Peyer's patch (tissue), 4 donors: ENCODE measurements around the gene KAT7. TPM values are rescaled to one million over a fixed set of nuclear protein-coding genes. Genes with fewer than 3 reads are reported as not detected.
"Not testable (repeated sequence)": the region's sequence is repeated elsewhere in the genome, so short reads cannot be mapped to it uniquely, and the experiment has no call there.

Source experiments
- DNase-seq, 3 donors: peaks; one replicate each; pipeline ENCODE4 v3.0.0-alpha.2; 2017 to 2019
- H3K27ac ChIP-seq, 4 donors: fragments of 200-600 bp; sonication (generic); one replicate each; pipeline ENCODE4 v1.5.1; 2016 to 2019
- H3K27me3 ChIP-seq, 2 donors: fragments of 200-600 bp; sonication (generic); one replicate each; pipeline ENCODE4 v1.5.1; 2019
- H3K36me3 ChIP-seq, 3 donors: fragments of 200-600 bp; sonication (generic); one replicate each; pipeline ENCODE4 v1.5.1; 2016 to 2019
- H3K4me1 ChIP-seq, 4 donors: fragments of 200-600 bp; sonication (generic); one replicate each; pipeline ENCODE4 v1.5.1; 2016 to 2019
- H3K4me3 ChIP-seq, 4 donors: fragments of 200-600 bp; sonication (generic); 1 replicate in 3 of 4; 2 replicates in 1 of 4; pipeline ENCODE4 v1.5.1; 2016 to 2019; ENCODE audit warnings: mild to moderate bottlenecking in 1 of 4
- H3K9me3 ChIP-seq, 4 donors: fragments of 200-600 bp; sonication (generic); one replicate each; pipeline ENCODE4 v1.5.1; 2016 to 2019; ENCODE audit warnings: mild to moderate bottlenecking in 1 of 4
- CTCF ChIP-seq, 6 experiments: fragments of 450-650 bp in 4 of 6; fragments of 200-600 bp in 2 of 6; sonication (generic) in 1 of 6; IDR thresholded peaks; one replicate each; pipeline ENCODE4 v1.5.1; 2017 to 2019; ENCODE audit warnings: antibody characterized with exemption in 6 of 6, mild to moderate bottlenecking in 3 of 6, moderate library complexity in 1 of 6
- POLR2A ChIP-seq, 2 donors: fragments of 450-650 bp; IDR thresholded peaks; one replicate each; pipeline ENCODE4 v1.5.1; 2017; ENCODE audit warnings: antibody characterized with exemption in 2 of 2, mild to moderate bottlenecking in 2 of 2, moderate library complexity in 2 of 2
- total RNA-seq, 4 donors: library from RNA; depleted of rRNA; stranded (reverse); fragments of >200 nt; gene quantifications; one replicate each; pipeline ENCODE4 v1.1.0, GENCODE V29; 2016

The KAT7 gene
- total RNA-seq, 4 donors from 2014 or later: 44.3 to 50.9 (median 45.3) TPM

DNA sequence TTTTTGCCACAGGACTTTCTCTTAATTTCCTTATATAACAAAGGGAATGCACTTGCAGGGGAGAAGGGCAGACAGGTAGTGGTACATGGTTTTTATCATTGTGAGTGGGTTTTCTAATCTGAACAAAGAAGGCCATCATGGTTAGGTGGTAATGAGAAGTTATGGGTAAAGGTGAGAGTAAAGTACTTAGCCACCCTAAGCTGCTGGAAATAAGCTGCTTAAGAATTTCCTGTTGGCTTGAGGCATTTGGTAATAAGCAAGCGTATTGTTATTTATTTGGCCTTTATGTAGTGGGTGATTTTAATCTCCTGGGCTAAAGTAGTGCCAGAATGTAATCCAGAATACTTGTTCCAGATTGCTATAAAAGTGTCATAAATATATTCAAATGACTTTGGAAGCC is 32.3 kb downstream of the KAT7 start:
- Histone ChIP-seq H3K9me3 (no peaks in the 10 kb centered on the region), H3K36me3 (peaks cover 0 to 94% (median 0%) of the 10 kb centered on the region in 3 donors), H3K4me3 (no peak overlapping the region), H3K27me3 (no peaks in the 10 kb centered on the region), H3K27ac (no peak overlapping the region), H3K4me1 (peaks cover 0 to 10% (median 0%) of the 10 kb centered on the region in 4 donors)
- TF ChIP-seq CTCF (IDR thresholded peaks at IDR 0.05): no peak
- TF ChIP-seq POLR2A (IDR thresholded peaks at IDR 0.05): no peak
- DNase-seq: no peak

GRCh38 chr17:49821466-49821865 is 33.0 kb downstream of the KAT7 start:
- Histone ChIP-seq H3K9me3 (no peaks in the 10 kb centered on the region), H3K36me3 (peaks cover 0 to 94% (median 0%) of the 10 kb centered on the region in 3 donors), H3K27me3 (no peaks in the 10 kb centered on the region), H3K4me3 (no peak overlapping the region), H3K27ac (no peak overlapping the region), H3K4me1 (peaks cover 0 to 10% (median 0%) of the 10 kb centered on the region in 4 donors)
- DNase-seq: no peak
- TF ChIP-seq POLR2A (IDR thresholded peaks at IDR 0.05): no peak
- no peak for TF ChIP-seq CTCF (IDR thresholded peaks at IDR 0.05)

DNA sequence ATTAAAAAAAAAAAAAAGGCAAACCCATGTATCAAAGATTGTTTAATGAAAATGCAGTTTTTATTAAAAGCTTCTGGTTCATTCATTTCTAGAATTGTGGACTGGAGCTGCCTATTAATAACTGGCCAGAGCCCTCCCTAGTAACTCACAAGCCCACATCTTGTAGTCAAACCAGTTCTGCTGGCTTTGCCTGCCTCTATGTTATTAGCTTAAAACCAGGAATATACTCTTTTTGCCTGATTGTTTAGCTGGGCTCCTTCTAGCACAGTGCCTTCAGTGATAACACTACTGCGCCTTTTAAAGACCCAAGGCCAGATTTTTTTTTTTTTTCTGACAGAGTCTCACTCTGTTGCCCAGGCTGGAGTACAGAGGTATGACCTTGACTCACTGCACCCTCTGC is 33.4 kb downstream of the KAT7 start:
- peaks cover 0 to 10% (median 0%) of the 10 kb centered on the region in 4 donors for H3K4me1 ChIP-seq

DNA sequence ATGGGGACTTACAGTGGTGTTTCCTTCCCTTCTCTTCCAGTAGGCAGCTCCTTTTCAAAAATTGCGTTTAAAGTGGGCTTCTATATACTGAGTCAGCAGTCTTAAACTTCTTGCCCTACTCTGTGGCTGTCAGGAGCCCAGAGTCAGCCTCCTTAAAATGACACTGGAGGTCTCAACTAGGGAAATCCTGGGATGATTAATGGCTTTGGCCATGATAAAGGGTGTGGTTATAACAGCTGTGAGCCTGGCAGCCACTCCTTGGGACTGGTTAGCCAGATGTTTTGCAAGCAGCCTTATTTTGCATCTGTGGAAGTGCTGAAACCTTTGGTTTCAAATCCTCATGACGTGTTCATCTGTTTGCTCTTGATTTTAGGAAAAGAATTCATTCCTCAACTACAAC is 34.3 kb downstream of the KAT7 start:
- DNase-seq: peak in 1 of 3 donors; percentile 61
- no peaks in the 10 kb centered on the region for H3K27me3 ChIP-seq
- TF ChIP-seq CTCF (IDR thresholded peaks at IDR 0.05): no peak
- TF ChIP-seq POLR2A (IDR thresholded peaks at IDR 0.05): no peak
- peaks cover 0 to 10% (median 0%) of the 10 kb centered on the region in 4 donors for H3K4me1 ChIP-seq
- no peak overlapping the region for H3K27ac ChIP-seq
- no peak overlapping the region for H3K4me3 ChIP-seq
- peaks cover 0 to 94% (median 0%) of the 10 kb centered on the region in 3 donors for H3K36me3 ChIP-seq
- H3K9me3 ChIP-seq: no peaks in the 10 kb centered on the region

More for the DNA sequence above, 33.4 kb downstream of the KAT7 start:
- Histone ChIP-seq H3K36me3 (peaks cover 0 to 94% (median 0%) of the 10 kb centered on the region in 3 donors), H3K4me3 (no peak overlapping the region), H3K27ac (no peak overlapping the region), H3K27me3 (no peaks in the 10 kb centered on the region), H3K9me3 (no peaks in the 10 kb centered on the region)
- no peak for TF ChIP-seq CTCF (IDR thresholded peaks at IDR 0.05)
- no peak for TF ChIP-seq POLR2A (IDR thresholded peaks at IDR 0.05)
- DNase-seq: no peak

GRCh38 chr17:49823614-49824013 is 35.1 kb downstream of the KAT7 start:
- peaks cover 0 to 10% (median 0%) of the 10 kb centered on the region in 4 donors for H3K4me1 ChIP-seq
- DNase-seq: no peak
- no peak overlapping the region for H3K27ac ChIP-seq
- H3K9me3 ChIP-seq: no peaks in the 10 kb centered on the region
- peaks cover 0 to 93% (median 0%) of the 10 kb centered on the region in 3 donors for H3K36me3 ChIP-seq
- TF ChIP-seq POLR2A (IDR thresholded peaks at IDR 0.05): no peak
- TF ChIP-seq CTCF (IDR thresholded peaks at IDR 0.05): no peak
- no peak overlapping the region for H3K4me3 ChIP-seq
- no peaks in the 10 kb centered on the region for H3K27me3 ChIP-seq

- Histone ChIP-seq H3K4me1 (peaks cover 0 to 10% (median 0%) of the 10 kb centered on the region in 4 donors), H3K4me3 (no peak overlapping the region), H3K27me3 (no peaks in the 10 kb centered on the region), H3K9me3 (no peaks in the 10 kb centered on the region), H3K27ac (no peak overlapping the region), H3K36me3 (peaks cover 0 to 95% (median 0%) of the 10 kb centered on the region in 3 donors)
- TF ChIP-seq POLR2A (IDR thresholded peaks at IDR 0.05) (no peak), CTCF (IDR thresholded peaks at IDR 0.05) (no peak)
- no peak for DNase-seq
Observed at GRCh38 chr17:49825645-49826044, 37.2 kb downstream of the KAT7 start.

DNA sequence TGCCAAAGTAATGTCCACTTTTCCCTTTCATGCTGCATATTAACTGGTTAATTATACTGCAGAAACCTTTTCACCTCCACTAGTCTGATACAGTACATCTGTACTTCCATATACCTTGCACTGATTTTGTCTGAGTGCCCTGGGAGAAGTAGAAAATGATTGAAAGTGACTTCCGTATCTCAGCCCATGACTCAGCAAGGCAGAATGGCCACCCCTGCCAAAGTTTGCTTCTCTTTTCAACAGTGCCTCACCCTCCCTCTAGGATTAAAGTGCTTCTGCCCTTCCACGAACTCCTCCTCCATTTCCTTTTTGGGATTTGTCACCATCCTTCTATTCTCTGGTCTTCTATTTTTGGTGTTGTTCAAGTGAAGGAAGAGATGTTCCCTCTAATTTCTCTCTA is 39.8 kb downstream of the KAT7 start:
- H3K36me3 ChIP-seq: peaks cover 0 to 89% (median 0%) of the 10 kb centered on the region in 3 donors
- not testable (repeated sequence) for H3K27me3 ChIP-seq, H3K9me3 ChIP-seq, H3K4me3 ChIP-seq, H3K4me1 ChIP-seq, DNase-seq, H3K27ac ChIP-seq
